GM23338 (cell line): ENCODE measurements around the gene GKN1.

Experiments used
- EZH2 ChIP-seq: fragments of 200-600 bp; sonication (generic); IDR thresholded peaks from one replicate; pipeline ENCODE4 v1.8.0; 2017; ENCODE audit warnings: antibody characterized with exemption, mild to moderate bottlenecking, low read depth; ENCODE audit not compliant: unreplicated experiment
- JUNB ChIP-seq: IDR thresholded peaks from one replicate; pipeline ENCODE4 v1.6.1; 2016; ENCODE audit warnings: antibody characterized with exemption; ENCODE audit not compliant: unreplicated experiment
- ZNF331 ChIP-seq: fragments of 250-450 bp; sonication (Bioruptor Pico); IDR thresholded peaks from 2 replicates; pipeline ENCODE4 v1.5.0; 2020; ENCODE audit warnings: low read depth, mild to moderate bottlenecking, moderate library complexity
- TF ChIP-seq, protein P1 (sequence below), 2 experiments: fragments of 200-600 bp in 1 of 2; sonication (generic) in 1 of 2; conservative IDR thresholded peaks; 2 replicates each; pipeline versions ENCODE4 v1.5.1 to v1.6.1; 2016 to 2017; ENCODE audit warnings: antibody characterized with exemption in 2 of 2, low read depth in 2 of 2, mild to moderate bottlenecking in 2 of 2, moderate library complexity in 1 of 2
- TF ChIP-seq, protein P2 (sequence below): IDR thresholded peaks from 2 replicates; pipeline ENCODE4 v1.6.1; 2016; ENCODE audit warnings: antibody characterized with exemption

DNA sequence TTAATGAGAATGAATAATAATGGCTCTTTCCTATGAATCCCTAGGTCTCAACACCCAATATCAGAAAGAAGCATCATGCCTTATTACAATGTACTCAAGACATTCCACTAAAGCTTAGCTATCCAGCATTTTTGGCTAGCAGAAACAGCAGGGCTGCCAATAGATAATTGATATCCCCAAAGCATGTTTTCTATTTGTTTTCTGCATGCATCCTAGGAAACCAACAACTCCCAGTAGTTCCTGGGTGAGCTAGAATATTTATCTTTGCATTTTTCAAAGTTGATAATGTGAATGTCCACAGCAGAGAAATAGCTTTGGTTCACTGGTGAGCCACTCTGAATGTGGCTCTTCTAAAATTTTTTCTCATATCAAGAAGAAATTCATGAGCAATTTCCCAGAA is 32.7 kb downstream of the GKN1 start:
- TF ChIP-seq, protein P1, sequence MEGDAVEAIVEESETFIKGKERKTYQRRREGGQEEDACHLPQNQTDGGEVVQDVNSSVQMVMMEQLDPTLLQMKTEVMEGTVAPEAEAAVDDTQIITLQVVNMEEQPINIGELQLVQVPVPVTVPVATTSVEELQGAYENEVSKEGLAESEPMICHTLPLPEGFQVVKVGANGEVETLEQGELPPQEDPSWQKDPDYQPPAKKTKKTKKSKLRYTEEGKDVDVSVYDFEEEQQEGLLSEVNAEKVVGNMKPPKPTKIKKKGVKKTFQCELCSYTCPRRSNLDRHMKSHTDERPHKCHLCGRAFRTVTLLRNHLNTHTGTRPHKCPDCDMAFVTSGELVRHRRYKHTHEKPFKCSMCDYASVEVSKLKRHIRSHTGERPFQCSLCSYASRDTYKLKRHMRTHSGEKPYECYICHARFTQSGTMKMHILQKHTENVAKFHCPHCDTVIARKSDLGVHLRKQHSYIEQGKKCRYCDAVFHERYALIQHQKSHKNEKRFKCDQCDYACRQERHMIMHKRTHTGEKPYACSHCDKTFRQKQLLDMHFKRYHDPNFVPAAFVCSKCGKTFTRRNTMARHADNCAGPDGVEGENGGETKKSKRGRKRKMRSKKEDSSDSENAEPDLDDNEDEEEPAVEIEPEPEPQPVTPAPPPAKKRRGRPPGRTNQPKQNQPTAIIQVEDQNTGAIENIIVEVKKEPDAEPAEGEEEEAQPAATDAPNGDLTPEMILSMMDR (conservative IDR thresholded peaks at IDR 0.05; ENCODE audit: low read depth in 2 of 2) = no peak
- no peak for TF ChIP-seq JUNB
- TF ChIP-seq EZH2 = no peak
- no peak for TF ChIP-seq ZNF331 (CRISPR knock-in tag)
- TF ChIP-seq, protein P2, sequence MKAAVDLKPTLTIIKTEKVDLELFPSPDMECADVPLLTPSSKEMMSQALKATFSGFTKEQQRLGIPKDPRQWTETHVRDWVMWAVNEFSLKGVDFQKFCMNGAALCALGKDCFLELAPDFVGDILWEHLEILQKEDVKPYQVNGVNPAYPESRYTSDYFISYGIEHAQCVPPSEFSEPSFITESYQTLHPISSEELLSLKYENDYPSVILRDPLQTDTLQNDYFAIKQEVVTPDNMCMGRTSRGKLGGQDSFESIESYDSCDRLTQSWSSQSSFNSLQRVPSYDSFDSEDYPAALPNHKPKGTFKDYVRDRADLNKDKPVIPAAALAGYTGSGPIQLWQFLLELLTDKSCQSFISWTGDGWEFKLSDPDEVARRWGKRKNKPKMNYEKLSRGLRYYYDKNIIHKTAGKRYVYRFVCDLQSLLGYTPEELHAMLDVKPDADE = no peak
